ENCODE data around the gene NUP88. TPM values are rescaled to one million over a fixed set of nuclear protein-coding genes. Genes with fewer than 3 reads are reported as not detected.

NUP88 gene
- total and polyA plus RNA-seq, 10 of the 15 experiments (the other 5 are each of a cell fraction or from before 2014, with no cell fraction given), result 110 to 244 (median 188) TPM

DNA sequence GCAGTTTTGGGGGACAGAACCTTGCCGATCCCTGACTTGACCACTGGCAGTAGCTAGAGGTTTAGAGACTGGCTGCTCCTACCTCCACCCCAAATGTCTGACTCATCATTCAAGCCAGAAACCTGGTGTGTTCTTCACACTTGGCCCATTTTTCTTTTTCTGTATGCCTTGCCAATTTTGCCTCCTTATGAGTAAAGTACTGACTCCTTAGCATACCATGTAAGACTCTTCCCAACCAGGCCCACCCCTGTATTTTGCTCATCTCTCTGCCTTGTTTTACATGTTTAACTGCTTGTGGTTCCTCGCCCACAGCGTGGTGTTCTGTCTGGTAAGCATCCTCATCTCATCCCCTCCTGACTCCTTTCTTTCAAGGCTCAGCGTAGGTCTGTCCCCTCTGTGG lies 37.9 kb downstream of the NUP88 start:
- TF ChIP-seq, protein P1, sequence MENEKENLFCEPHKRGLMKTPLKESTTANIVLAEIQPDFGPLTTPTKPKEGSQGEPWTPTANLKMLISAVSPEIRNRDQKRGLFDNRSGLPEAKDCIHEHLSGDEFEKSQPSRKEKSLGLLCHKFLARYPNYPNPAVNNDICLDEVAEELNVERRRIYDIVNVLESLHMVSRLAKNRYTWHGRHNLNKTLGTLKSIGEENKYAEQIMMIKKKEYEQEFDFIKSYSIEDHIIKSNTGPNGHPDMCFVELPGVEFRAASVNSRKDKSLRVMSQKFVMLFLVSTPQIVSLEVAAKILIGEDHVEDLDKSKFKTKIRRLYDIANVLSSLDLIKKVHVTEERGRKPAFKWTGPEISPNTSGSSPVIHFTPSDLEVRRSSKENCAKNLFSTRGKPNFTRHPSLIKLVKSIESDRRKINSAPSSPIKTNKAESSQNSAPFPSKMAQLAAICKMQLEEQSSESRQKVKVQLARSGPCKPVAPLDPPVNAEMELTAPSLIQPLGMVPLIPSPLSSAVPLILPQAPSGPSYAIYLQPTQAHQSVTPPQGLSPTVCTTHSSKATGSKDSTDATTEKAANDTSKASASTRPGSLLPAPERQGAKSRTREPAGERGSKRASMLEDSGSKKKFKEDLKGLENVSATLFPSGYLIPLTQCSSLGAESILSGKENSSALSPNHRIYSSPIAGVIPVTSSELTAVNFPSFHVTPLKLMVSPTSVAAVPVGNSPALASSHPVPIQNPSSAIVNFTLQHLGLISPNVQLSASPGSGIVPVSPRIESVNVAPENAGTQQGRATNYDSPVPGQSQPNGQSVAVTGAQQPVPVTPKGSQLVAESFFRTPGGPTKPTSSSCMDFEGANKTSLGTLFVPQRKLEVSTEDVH (IDR thresholded peaks at IDR 0.05; ENCODE audit: low read depth, partially characterized antibody), result no peak
- TF ChIP-seq ZNF622 (IDR thresholded peaks at IDR 0.05) (no peak), POLR2AphosphoS5 (IDR thresholded peaks at IDR 0.05; ENCODE audit: low read length) (0 out of 2 replicates have a peak, but pooled peaks have one; percentile 28), NBN (IDR thresholded peaks at IDR 0.05) (no peak), FOXK2 (IDR thresholded peaks at IDR 0.05) (no peak), ZNF274 (IDR thresholded peaks at IDR 0.05; ENCODE audit: insufficient read depth, insufficient read length) (no peak), POLR2A (IDR thresholded peaks at IDR 0.05; ENCODE audit: low read depth, low read length) (peak; percentile 49), NFIC (IDR thresholded peaks at IDR 0.05; ENCODE audit: low read depth, low read length) (no peak), CHD4 (IDR thresholded peaks at IDR 0.05) (no peak)
- FAIRE-seq (no peak), ATAC-seq (no peak; the same call in 2 of the 3 replicates), DNase-seq (ENCODE audit: low read depth, low spot score) (no peak)
- CTCF ChIA-PET, result no interaction called here
- Histone ChIP-seq H4K20me1 (ENCODE audit: control insufficient read depth, insufficient read depth) (no peaks in the 10 kb centered on the region; the same call in 1 of the 2 replicates), H3K4me1 (ENCODE audit: control insufficient read depth, insufficient read depth, low read length) (no peaks in the 10 kb centered on the region), H3K36me3 (ENCODE audit: control insufficient read depth in 2 of 2, insufficient read depth in 2 of 2, low read length in 1 of 2) (peaks cover 32 to 61% of the 10 kb centered on the region in 2 experiments), H3K27ac (ENCODE audit: control insufficient read depth, insufficient read depth) (no peak overlapping the region), H3K9ac (ENCODE audit: control insufficient read depth, insufficient read depth, low read length) (no peak overlapping the region), H3K27me3 (replicated peaks in 1 of 2; ENCODE audit: control insufficient read depth in 2 of 2, insufficient read depth in 2 of 2, low read length in 1 of 2) (no peaks in the 10 kb centered on the region), H3K79me2 (ENCODE audit: control insufficient read depth, insufficient read depth, low read length) (no peaks in the 10 kb centered on the region), H2AFZ (ENCODE audit: control insufficient read depth, low read depth, low read length) (no peak overlapping the region), H3K9me3 (replicated peaks; ENCODE audit: control insufficient read depth, insufficient read depth, low read length) (no peaks in the 10 kb centered on the region), H3K4me3 (no peak overlapping the region), H3K4me2 (ENCODE audit: control insufficient read depth, insufficient read depth) (no peak overlapping the region)
- WGBS (ENCODE audit: insufficient coverage, insufficient replicate concordance, low lambda C conversion rate, missing lambda C conversion rate), result 98% methylated on average over 4 of the region's 4 CpGs
- RAD21 ChIA-PET (ENCODE audit: unreplicated experiment), result interaction anchor here (1.5 kb wide), 1 partner anchor 35 kb away, joined by 5 read pairs; no protein-coding TSS in a partner anchor
- POLR2A ChIA-PET, result interaction anchor here (1.4 kb wide), 1 partner anchor 8 kb away, joined by 3 read pairs; no protein-coding TSS in a partner anchor
- in situ Hi-C loops (cut with MboI), result no loop called here
- intact Hi-C loops (cut with micrococcal nuclease; ENCODE audit: unreplicated experiment), result no loop called here
- SMC1A ChIA-PET (ENCODE audit: uncharacterized antibody, unreplicated experiment), result interaction anchor here (0.6 kb wide), 1 partner anchor 189 kb away, joined by 3 read pairs; the partner anchor contains the start of gene ZNF594
- no TSS peak for BruUV-seq (replicated peaks)

Data from GM12878 (cell line).